GM19035 (cell line): ENCODE measurements around the gene SPTLC2.
A peak's percentile ranks its signal among the peaks of the same experiment; 100 is the strongest.
"Not testable (repeated sequence)": the region's sequence is repeated elsewhere in the genome, so short reads cannot be mapped to it uniquely, and the experiment has no call there.

Experiments used
- ATAC-seq: cut with Tn5 transposase; IDR thresholded peaks from one replicate; pipeline ENCODE4 v1.9.1; 2021; ENCODE audit not compliant: unreplicated experiment

Gene SPTLC2

GRCh38 chr14:77589099-77589498 lies 27.3 kb downstream of the SPTLC2 start:
- ATAC-seq: no peak

- ATAC-seq: not testable (repeated sequence)
Measured at GRCh38 chr14:77588411-77589025, 27.9 kb downstream of the SPTLC2 start.

- ATAC-seq: no peak
Measured at GRCh38 chr14:77585385-77585784, 31.1 kb downstream of the SPTLC2 start.

GRCh38 chr14:77584809-77585208 lies 31.6 kb downstream of the SPTLC2 start:
- ATAC-seq: no peak

GRCh38 chr14:77583657-77584056 lies 32.8 kb downstream of the SPTLC2 start:
- ATAC-seq: no peak

- ATAC-seq: no peak
Measured at GRCh38 chr14:77582511-77582910, 33.9 kb downstream of the SPTLC2 start.

- peak; percentile 98 for ATAC-seq
Measured at GRCh38 chr14:77580964-77581505, 35.4 kb downstream of the SPTLC2 start.

- peak; percentile 13 for ATAC-seq
Measured at GRCh38 chr14:77580477-77580876, 36.0 kb downstream of the SPTLC2 start.

- no peak for ATAC-seq
Measured at GRCh38 chr14:77579780-77580179, 36.7 kb downstream of the SPTLC2 start.

- no peak for ATAC-seq
Measured at GRCh38 chr14:77579065-77579464, 37.4 kb downstream of the SPTLC2 start.

GRCh38 chr14:77574446-77575115 lies 41.9 kb downstream of the SPTLC2 start:
- no peak for ATAC-seq

GRCh38 chr14:77573964-77574363 lies 42.5 kb downstream of the SPTLC2 start:
- no peak for ATAC-seq

- ATAC-seq: no peak
Measured at GRCh38 chr14:77570706-77571268, 45.6 kb downstream of the SPTLC2 start.

GRCh38 chr14:77565994-77566305 lies 50.5 kb downstream of the SPTLC2 start:
- ATAC-seq: no peak

GRCh38 chr14:77565289-77565993 lies 51.0 kb downstream of the SPTLC2 start:
- no peak for ATAC-seq

GRCh38 chr14:77562681-77563080 lies 53.8 kb downstream of the SPTLC2 start:
- no peak for ATAC-seq

GRCh38 chr14:77561881-77562280 lies 54.6 kb downstream of the SPTLC2 start:
- ATAC-seq: no peak

GRCh38 chr14:77559381-77559780 lies 57.1 kb downstream of the SPTLC2 start:
- no peak for ATAC-seq

- peak; percentile 28 for ATAC-seq
Measured at GRCh38 chr14:77557391-77557790, 59.0 kb downstream of the SPTLC2 start.

GRCh38 chr14:77556946-77557345 lies 59.5 kb downstream of the SPTLC2 start:
- peak; percentile 41 for ATAC-seq

GRCh38 chr14:77554816-77555599 lies 61.4 kb downstream of the SPTLC2 start:
- ATAC-seq: no peak
